WTC11 (cell line): ENCODE results near the gene CCSER1.

ENCODE experiments used
- CTCF ChIP-seq: fragments of 200-600 bp; IDR thresholded peaks from 2 replicates; pipeline ENCODE4 v1.8.0; 2022; ENCODE audit warnings: antibody characterized with exemption
- USF1 ChIP-seq: sonication (generic); formaldehyde crosslinking; IDR thresholded peaks from 2 replicates; pipeline ENCODE4 v1.8.0; 2022; ENCODE audit warnings: mild to moderate bottlenecking, missing genetic modification reagents

DNA sequence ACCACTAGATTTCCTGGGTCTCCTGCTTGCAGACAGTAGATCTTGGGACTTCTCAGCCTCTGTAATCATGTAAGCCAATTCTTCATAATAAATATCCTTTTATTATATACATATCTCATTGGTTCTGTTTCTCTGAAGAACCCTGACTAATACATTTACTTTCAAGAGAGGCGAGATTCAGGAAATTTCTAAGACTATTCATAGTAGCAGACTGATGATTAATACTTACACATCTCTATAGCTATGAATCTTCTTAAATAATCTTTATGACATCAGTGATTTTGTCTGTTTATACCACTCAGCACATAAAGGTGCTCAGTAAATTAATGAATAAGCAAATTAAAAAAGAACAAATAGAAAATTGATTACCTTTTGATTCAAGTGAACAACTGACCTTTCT is 1494.3 kb downstream of the CCSER1 start:
- no peak for TF ChIP-seq CTCF
- TF ChIP-seq USF1 = no peak
